ENCODE measurements around the gene ACTL10.
"Not testable (repeated sequence)": the region's sequence is repeated elsewhere in the genome, so short reads cannot be mapped to it uniquely, and the experiment has no call there.

The ACTL10 gene

DNA sequence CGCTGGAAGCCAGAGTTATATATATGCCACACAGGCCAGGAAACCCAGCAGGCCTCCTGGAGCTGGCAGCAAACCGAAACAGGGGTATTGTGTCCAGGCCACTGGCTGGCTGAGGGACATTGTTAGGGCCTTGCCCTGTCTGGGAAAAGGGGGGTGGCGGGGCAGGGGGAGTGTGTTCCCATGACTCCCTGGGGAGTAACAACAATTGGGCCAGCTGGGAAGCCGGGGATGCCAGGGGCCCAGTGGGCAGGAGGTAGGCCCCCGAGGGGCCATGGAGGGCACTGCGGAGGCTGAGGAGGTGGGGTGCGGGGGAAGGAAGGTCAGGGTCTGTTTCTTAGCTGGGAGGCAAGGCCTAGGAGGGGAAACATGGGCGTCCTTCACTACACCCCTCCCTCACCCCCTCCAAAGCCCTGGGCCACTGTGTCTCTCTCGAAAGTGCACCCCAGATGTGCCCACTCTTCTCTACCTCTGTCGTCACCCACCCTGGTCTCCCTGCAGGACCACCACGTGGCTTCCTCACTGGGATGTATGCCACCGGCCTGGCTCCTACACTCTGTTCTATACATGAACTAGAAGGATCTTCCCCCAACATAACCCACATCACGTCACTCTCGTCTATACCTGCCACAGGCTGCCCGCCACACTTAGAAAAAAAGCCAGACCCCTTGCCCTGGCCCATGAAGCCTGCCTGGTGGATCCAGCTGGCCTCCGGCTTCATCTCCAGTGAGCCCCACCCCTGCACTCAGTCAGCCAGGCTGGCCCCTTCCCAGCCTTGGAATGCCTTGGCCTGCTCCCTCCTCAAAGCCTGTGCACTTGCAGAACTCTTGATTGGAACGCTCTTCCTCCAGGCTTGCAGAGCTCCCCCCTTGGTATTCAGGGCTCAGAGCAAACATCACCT is 27.2 kb downstream of the ACTL10 start:
- in situ Hi-C loops (cut with MboI; ENCODE audit: low sequenced_read_pairs), result no loop called here

DNA sequence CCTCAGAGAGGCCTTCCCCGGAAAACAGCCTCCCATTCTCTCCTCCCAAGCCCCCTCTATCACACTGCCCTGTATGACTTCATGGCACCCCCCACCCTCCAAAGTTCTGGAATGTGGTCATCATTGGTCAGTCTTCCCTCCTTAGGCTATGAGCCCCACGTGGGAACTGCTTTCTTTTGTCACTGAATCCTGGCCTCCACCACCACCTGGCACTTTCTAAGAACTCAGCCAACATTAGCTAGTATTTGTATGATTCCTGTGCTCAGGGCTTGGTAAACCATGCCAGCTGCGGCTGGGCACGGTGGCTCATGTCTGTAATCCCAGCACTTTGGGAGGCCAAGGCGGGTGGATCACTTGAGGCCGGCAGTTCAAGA is 27.9 kb downstream of the ACTL10 start:
- in situ Hi-C loops (cut with MboI; ENCODE audit: low sequenced_read_pairs), result no loop called here

DNA sequence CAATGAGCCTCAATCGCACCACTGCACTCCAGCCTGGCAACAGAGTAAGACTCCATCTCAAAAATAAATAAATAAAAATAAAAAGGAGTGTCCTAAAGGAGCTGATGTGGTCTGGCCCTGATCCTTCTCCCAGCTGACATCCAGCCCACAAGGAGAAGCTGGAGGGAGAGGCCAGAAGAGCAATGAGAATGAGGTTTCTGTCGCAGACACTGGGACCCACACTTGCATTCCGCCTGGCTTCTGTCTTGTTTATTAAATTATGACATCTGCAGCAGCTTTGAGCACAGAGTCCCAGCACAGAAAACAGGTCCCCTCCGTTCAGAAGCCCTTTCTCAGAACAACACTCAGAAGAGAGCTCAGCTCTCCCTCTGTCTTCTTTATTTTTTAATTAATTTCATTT is 29.7 kb downstream of the ACTL10 start:
- in situ Hi-C loops (cut with MboI; ENCODE audit: low sequenced_read_pairs), result no loop called here

DNA sequence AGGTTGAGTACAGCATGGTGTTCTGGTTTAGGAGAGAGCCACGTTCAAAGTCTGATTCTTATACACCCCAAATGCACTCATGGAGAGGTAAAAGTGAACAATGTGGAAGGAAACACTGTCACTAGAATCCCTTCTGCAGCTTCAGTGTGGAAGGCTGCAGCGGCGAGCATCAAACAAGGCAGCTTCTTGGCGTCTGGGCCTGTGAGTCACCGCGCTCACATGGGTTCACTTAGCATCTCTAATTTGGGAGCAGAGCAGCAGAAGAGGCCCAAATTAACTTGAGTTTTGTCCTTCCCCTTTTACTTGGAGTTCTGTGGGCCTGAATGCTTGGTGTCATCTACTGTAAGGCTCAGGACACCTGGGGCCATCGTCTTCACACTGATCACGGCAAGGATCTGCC is 30.4 kb downstream of the ACTL10 start:
- in situ Hi-C loops (cut with MboI; ENCODE audit: low sequenced_read_pairs), result no loop called here

DNA sequence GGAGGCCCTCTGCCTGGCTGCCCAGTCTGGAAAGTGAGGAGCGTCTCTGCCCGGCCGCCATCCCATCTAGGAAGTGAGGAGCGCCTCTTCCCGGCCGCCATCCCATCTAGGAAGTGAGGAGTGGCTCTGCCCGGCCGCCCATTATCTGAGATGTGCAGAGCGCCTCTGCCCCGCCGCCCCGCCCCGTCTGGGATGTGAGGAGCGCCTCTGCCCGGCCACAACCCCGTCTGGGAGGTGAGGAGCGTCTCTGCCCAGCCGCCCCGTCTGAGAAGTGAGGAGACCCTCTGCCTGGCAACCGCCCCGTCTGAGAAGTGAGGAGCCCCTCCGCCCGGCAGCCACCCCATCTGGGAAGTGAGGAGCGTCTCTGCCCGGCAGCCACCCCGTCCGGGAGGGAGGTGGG is 32.2 kb downstream of the ACTL10 start:
- in situ Hi-C loops (cut with MboI; ENCODE audit: low sequenced_read_pairs), result not testable (repeated sequence)

DNA sequence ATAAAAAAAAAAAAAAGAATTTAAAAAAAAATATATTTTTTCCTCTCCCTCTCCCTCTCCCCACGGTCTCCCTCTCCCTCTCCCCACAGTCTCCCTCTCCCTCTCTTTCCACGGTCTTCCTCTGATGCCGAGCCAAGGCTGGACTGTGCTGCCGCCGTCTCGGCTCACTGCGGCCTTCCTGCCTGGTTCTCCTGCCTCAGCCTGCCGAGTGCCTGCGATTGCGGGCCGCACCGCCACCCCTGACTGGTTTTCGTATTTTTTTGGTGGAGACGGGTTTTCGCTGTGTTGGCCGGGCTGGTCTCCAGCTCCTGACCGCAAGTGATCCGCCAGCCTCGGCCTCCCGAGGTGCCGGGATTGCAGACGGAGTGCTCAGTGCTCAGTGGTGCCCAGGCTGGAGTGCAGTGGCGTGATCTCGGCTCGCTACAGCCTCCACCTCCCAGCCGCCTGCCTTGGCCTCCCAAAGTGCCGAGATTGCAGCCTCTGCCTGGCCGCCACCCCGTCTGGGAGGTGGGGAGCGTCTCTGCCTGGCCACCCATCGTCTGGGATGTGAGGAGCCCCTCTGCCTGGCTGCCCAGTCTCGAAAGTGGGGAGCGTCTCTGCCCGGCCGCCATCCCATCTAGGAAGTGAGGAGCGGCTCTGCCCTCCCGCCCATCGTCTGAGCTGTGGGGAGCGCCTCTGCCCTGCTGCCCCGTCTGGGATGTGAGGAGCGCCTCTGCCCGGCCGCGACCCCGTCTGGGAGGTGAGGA is 34.1 kb downstream of the ACTL10 start:
- in situ Hi-C loops (cut with MboI; ENCODE audit: low sequenced_read_pairs), result not testable (repeated sequence)

DNA sequence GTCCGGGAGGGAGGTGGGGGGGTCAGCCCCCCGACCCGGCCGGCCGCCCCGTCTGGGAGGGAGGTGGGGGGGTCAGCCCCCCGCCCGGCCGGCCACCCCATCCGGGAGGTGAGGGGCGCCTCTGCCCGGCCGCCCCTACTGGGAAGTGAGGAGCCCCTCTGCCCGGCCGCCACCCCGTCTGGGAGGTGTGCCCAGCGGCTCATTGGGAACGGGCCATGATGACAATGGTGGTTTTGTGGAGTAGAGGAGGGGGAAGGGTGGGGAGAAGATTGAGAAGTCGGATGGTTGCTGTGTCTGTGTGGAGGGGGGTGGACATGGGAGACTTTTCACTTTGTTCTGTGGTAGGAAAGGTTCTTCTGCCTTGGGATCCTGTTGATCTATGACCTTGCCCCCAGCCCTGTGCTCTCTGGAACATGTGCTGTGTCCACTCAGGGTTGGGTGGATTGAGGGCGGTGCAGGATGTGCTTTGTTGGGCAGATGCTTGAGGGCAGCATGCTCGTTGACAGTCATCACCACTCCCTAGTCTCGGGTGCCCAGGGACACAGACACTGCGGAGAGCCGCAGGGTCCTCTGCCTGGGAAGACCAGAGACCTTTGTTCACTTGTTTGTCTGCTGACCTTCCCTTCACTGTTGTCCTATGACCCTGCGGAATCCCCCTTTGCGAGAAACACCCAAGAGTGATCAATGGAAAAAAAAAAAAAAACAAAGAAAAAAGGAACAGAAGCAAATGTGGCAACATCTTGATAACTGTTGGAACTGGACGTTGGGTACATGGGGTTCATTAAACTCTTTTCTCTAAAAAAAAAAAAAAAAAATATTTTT is 35.1 kb downstream of the ACTL10 start:
- in situ Hi-C loops (cut with MboI; ENCODE audit: low sequenced_read_pairs), result no loop called here

DNA sequence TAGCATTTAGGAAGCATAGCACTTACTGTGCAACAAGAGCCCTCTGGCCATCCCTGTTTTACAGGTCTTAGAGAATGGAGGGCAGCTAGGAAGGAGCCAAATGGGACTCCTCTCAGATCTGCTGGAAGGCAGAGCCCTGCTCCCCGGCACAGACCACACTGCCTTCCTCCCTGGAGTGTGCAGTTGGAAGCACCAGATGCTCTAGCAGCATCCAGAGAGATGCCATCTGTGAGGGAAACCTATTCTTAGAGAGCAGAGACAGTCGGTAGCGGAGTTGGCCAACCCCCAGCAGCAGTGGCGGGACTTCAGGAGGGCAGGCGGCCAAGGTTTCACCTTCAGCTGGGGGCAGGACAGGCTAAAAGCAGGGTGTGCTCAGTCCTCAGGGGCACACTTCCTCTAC is 36.1 kb downstream of the ACTL10 start:
- in situ Hi-C loops (cut with MboI; ENCODE audit: low sequenced_read_pairs), result no loop called here

DNA sequence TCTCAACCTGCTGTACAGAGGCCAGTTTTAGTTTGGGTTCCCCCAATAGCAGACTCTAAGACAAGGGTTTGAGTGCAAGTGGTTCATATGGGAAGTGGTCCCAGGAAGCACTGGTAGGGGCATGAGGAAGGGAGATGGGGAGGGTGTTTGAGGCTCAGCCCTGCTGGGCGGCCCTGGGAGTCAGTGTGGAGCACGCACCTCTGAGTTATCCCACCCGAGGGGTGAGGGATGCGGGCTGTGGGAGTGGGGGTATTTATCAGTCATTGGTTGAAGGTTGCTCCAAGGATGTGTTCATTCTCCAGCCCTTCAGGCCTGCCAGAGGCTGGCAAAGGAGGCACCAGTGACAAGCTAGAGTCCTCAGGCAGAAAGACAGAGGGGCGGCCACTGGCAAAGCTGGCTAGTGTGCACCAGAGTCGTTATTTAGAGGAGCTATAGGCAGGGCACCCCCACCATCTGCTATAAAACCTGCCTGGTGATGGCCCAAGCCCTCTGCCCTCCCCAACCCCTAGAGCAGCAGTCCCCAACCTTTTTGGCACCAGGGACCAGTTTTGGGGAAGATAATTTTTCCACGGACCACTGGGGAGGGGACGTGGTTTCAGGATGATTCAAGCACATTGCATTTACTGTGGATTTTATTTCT is 36.9 kb downstream of the ACTL10 start:
- in situ Hi-C loops (cut with MboI; ENCODE audit: low sequenced_read_pairs), result no loop called here

DNA sequence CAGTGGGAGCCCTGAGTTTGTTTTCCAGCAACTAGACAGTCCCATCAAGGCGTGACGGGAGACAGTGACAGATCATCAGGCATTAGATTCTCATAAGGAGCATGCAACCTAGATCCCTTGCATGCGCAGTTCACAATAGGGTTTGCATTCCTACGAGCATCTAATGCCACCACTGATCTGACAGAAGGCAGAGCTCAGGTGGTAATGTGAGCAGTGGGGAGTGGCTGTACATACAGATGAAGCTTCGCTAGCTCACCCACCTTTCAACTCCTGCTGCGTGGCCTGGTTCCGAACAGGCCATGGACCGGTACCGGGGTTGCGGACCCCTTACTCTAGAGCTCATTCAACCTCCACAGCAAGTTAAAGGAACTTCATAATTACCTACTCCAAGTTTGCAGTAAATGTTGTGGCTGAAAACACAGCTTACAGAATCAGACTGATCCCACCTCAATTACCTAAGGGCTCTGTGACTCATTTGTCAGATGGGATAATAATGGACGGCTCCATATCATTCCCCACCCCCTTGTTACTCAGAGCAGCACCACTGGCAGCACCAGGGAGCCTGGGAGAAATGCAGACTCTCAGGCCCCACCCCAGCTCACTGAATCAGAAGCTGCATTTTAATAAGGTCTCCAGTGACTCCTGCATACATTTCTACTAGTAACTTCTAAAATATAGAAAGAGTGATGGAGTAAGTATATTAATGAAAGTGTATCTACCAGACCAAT is 37.6 kb downstream of the ACTL10 start:
- in situ Hi-C loops (cut with MboI; ENCODE audit: low sequenced_read_pairs), result no loop called here

DNA sequence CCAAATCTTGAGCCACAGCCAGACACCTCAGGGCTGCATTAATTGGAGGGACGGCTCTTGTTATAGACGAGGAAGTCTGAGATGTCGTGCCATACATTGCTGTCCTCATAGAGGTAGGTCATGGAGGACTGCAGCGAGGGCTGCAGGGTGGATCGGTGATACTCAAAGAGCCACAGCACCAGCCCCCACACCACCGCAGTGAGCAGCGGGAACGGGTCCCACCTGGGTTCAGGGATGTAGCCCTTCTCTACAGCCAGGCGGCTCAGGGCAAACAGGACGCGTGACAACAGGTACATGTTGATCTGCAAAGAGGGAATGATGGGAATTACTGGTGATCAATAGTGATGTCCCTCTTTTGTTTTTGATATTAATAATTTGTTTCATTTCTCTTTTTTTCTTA is 40.9 kb downstream of the ACTL10 start:
- in situ Hi-C loops (cut with MboI; ENCODE audit: low sequenced_read_pairs), result no loop called here

DNA sequence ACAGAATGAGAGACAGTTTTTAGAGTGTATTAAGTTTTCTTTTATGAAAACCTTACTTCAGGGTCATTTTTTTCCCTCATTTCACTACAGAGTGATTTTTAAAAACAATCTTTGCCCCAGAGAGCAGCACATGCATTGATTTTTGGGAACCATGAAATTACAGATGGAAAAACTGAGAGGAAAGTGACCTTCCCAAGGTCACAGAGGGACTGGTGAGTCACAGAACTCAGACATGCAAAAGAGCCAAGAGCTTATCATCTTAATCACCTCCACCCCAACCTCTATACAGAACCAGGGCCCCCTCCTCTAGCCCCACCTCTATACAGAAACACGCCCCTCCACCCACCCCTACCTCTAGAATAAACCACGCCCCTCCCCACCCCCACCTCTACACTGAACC is 42.7 kb downstream of the ACTL10 start:
- in situ Hi-C loops (cut with MboI; ENCODE audit: low sequenced_read_pairs), result no loop called here

DNA sequence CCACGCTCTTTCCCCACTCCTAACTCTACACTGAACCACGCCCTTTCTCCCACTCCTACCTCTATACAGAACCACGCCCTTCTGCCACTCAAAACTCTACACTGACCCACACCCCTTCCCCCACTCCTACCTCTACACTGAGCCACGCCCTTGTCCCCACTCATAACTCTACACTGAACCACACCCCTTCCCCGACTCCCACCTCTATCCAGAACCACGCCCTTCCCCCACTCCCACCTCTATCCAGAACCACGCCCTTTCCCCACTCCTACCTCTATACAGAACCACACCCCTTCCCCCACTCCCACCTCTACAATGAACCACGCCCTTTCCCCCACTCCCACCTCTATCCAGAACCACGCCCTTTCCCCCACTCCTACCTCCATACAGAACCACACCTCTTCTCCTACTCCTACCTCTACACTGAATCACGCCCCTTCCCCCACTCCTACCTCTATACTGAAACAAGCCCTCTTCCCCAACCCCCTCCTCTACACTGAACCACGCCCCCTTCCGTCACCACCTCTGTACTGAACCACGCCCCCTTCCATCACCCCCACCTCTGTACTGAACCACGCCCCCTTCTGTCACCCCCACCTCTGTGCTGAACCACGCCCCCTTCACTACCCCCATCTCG is 43.3 kb downstream of the ACTL10 start:
- in situ Hi-C loops (cut with MboI; ENCODE audit: low sequenced_read_pairs), result no loop called here

DNA sequence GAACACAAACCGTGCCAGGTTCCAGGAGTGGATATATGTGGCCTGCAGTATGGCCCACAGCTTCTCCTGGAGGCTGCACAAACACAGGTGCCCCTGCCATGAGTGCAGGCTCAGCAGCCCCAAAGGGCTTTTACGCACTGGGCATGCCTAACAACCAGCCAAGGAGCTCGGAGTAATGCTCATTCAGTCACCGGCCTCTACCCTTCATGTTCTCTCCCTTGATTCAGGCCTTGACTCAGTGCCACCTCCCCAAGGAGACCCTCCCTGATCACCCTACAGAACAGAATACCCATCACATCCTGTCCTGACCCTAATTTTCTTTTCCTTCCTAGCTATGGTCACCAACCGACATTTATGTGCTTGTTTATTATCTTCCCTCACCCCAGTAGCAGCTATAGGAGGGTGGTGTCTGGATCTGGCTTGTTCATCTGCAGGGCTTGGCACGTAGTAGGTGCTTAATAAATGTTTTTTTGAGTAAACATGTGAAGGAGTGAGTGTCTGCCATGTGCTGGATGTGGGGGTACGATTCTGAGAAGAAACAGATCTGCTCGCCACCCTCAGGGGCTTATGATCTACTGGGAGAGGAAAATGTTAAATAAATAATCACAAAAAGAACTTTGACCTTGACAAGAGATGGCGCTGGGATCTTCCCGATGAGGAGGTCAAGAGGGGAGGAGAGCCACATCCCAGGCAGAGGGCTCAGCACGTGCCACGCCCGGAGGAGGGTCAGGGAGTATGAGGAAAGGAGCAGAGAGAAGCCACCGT is 44.1 kb downstream of the ACTL10 start:
- in situ Hi-C loops (cut with MboI; ENCODE audit: low sequenced_read_pairs), result no loop called here

DNA sequence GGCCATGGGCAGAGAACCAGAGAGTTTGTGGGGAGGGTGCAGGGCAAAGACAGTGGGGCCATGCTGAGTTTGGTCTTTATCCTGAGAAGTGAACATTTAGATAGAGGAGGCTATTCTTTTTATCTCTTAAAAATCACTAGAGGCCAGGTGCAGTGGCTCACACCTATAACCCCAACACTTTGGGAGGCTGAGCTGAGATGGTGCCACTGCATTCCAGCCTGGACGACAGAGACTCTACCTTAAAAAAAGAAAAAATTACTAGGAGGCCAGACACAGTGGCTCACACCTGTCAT is 44.6 kb downstream of the ACTL10 start:
- in situ Hi-C loops (cut with MboI; ENCODE audit: low sequenced_read_pairs), result no loop called here

DNA sequence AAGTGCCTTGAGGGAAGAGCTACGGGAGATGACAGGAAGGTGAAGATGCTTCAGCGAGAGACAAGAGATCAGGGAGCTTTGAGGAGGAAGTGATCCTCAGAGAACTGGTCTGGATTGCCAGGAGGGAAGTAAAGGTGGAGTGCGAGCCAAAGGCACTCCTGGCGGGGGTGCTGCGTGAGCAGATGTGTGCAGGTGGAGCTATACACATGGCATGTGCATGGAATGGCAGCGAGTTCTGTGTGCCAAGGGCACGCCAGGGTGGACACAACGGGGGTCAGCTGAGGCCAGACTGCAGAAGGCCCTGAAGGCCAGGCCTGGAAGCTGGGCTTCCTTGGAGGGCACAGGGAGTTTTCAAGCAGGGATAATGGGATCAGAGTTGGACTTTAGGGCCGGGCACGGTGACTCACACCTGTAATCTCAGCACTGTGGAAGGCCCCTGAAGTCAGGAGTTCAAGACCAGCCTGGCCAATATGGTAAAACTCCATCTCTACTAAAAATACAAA is 47.2 kb downstream of the ACTL10 start:
- in situ Hi-C loops (cut with MboI; ENCODE audit: low sequenced_read_pairs), result no loop called here

DNA sequence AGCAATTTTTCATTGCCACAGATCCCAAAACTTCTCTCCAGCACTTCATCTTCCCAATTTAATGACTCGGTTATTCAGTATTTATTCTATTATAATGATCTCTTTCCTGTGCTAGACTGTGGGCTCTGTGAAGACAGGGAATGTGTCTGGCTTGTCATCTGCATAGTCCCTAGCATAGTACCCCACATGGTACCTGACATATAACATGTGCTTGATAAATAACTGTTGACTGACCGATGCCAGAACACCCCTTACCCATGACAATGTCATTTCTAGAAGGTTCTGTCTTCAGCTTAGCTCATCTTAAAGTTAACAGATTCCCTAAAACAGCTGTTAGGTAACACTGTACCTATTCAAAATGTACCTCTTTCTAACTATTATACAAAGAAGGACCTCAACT is 49.8 kb downstream of the ACTL10 start:
- in situ Hi-C loops (cut with MboI; ENCODE audit: low sequenced_read_pairs), result no loop called here
